Activated naive CD4-positive, alpha-beta T cell treated with anti-CD3 and anti-CD28 coated beads for 36 hours (primary cell): Measurements from ENCODE around the gene SMCO1. TPM values are rescaled to one million over a fixed set of nuclear protein-coding genes. Genes with fewer than 3 reads are reported as not detected.
"Not testable (repeated sequence)": the region's sequence is repeated elsewhere in the genome, so short reads cannot be mapped to it uniquely, and the experiment has no call there.

Experiments
- CTCF ChIA-PET: fragments of 350-600 bp; sonication (Branson Sonifier 250); formaldehyde crosslinking; loops from one replicate; lab custom pipeline; 2021; ENCODE audit warnings: antibody characterized with exemption; lab: Charles Lee
- DNase-seq: peaks from one replicate; pipeline ENCODE4 v3.0.0-alpha.2; 2020
- H3K27ac Mint-ChIP-seq: one replicate; pipeline ENCODE4 v1.8.0; 2021; ENCODE audit warnings: mild to moderate bottlenecking, mixed read lengths
- H3K27me3 Mint-ChIP-seq: one replicate; pipeline ENCODE4 v1.8.0; 2021; ENCODE audit warnings: low read depth, mixed read lengths
- H3K36me3 Mint-ChIP-seq: one replicate; pipeline ENCODE4 v1.8.0; 2021; ENCODE audit warnings: low read depth, mixed read lengths
- H3K4me1 Mint-ChIP-seq: one replicate; pipeline ENCODE4 v1.8.0; 2021; ENCODE audit warnings: low read depth, mixed read lengths
- H3K4me3 Mint-ChIP-seq: one replicate; pipeline ENCODE4 v1.8.0; 2021; ENCODE audit warnings: mild to moderate bottlenecking, moderate library complexity, mixed read lengths
- H3K9me3 Mint-ChIP-seq: one replicate; pipeline ENCODE4 v1.8.0; 2021; ENCODE audit warnings: mixed read lengths
- intact Hi-C: fragments of 100-400 bp; cut with micrococcal nuclease; formaldehyde crosslinking; loops from one replicate; pipeline ENCODE4 v1.15.1; 2023
- total RNA-seq, 2 experiments: library from RNA; stranded (reverse); gene quantifications; one replicate each; pipeline ENCODE4 v1.2.3, GENCODE V29; 2021

SMCO1 gene
- total RNA-seq, 2 experiments from 2014 or later: not detected

GRCh38 chr3:196519718-196520082 is 4.6 kb upstream of the SMCO1 start:
- no peak overlapping the region for H3K4me3 Mint-ChIP-seq
- H3K27ac Mint-ChIP-seq: no peak overlapping the region
- DNase-seq: peak; percentile 51
- no peaks in the 10 kb centered on the region for H3K4me1 Mint-ChIP-seq
- intact Hi-C loops: loop anchor here (1.0 to 5.0 kb wide), 4 partner anchors 33 to 447 kb away; no protein-coding TSS in a partner anchor
- H3K9me3 Mint-ChIP-seq: peaks cover 41% of the 10 kb centered on the region
- CTCF ChIA-PET: interaction anchor here (0.6 to 2.7 kb wide), 3 partner anchors 238 to 616 kb away, joined by 3 to 14 read pairs (median 4); no protein-coding TSS in a partner anchor
- H3K36me3 Mint-ChIP-seq: peaks cover 15% of the 10 kb centered on the region
- H3K27me3 Mint-ChIP-seq: no peaks in the 10 kb centered on the region

GRCh38 chr3:196518966-196519717 is 4.0 kb upstream of the SMCO1 start:
- Mint-ChIP-seq H3K4me3 (no peak overlapping the region), H3K9me3 (peaks cover 41% of the 10 kb centered on the region), H3K27me3 (no peaks in the 10 kb centered on the region), H3K27ac (no peak overlapping the region), H3K36me3 (peaks cover 15% of the 10 kb centered on the region), H3K4me1 (no peaks in the 10 kb centered on the region)
- CTCF ChIA-PET: interaction anchor here (0.6 to 2.7 kb wide), 8 partner anchors 11 to 616 kb away, joined by 3 to 14 read pairs (median 4); no protein-coding TSS in a partner anchor
- peak; percentile 81 for DNase-seq
- intact Hi-C loops: loop anchor here (1.0 to 5.0 kb wide), 4 partner anchors 33 to 447 kb away; no protein-coding TSS in a partner anchor

GRCh38 chr3:196517919-196518318 is 2.8 kb upstream of the SMCO1 start:
- Mint-ChIP-seq H3K4me1 (no peaks in the 10 kb centered on the region), H3K27me3 (no peaks in the 10 kb centered on the region), H3K9me3 (peaks cover 41% of the 10 kb centered on the region), H3K36me3 (peaks cover 15% of the 10 kb centered on the region), H3K4me3 (no peak overlapping the region), H3K27ac (no peak overlapping the region)
- CTCF ChIA-PET: interaction anchor here (0.6 to 2.7 kb wide), 5 partner anchors 13 to 763 kb away, joined by 3 to 14 read pairs (median 3); no protein-coding TSS in a partner anchor
- intact Hi-C loops: loop anchor here (5.0 kb wide), 2 partner anchors 311 to 446 kb away; no protein-coding TSS in a partner anchor
- no peak for DNase-seq

- intact Hi-C loops: loop anchor here (5.0 kb wide), 2 partner anchors 310 to 445 kb away; no protein-coding TSS in a partner anchor
- Mint-ChIP-seq H3K36me3 (peaks cover 15% of the 10 kb centered on the region), H3K9me3 (peaks cover 41% of the 10 kb centered on the region), H3K27ac (no peak overlapping the region), H3K27me3 (no peaks in the 10 kb centered on the region), H3K4me1 (no peaks in the 10 kb centered on the region), H3K4me3 (no peak overlapping the region)
- DNase-seq: no peak
- CTCF ChIA-PET: interaction anchor here (0.6 to 2.7 kb wide), 5 partner anchors 11 to 764 kb away, joined by 3 to 14 read pairs (median 3); no protein-coding TSS in a partner anchor
These were observed 2.1 kb upstream of the SMCO1 start for GRCh38 chr3:196517162-196517800.

GRCh38 chr3:196514350-196514716 is 813 bp downstream of the SMCO1 start:
- Mint-ChIP-seq H3K4me3 (no peak overlapping the region), H3K4me1 (no peaks in the 10 kb centered on the region), H3K27me3 (no peaks in the 10 kb centered on the region), H3K9me3 (peaks cover 15% of the 10 kb centered on the region), H3K27ac (no peak overlapping the region), H3K36me3 (peaks cover 3% of the 10 kb centered on the region)
- CTCF ChIA-PET: interaction anchor here (3.0 kb wide), 1 partner anchor 8 kb away, joined by 22 read pairs; no protein-coding TSS in a partner anchor
- DNase-seq: no peak
- intact Hi-C loops: no loop called here

- no peaks in the 10 kb centered on the region for H3K27me3 Mint-ChIP-seq
- no peak overlapping the region for H3K27ac Mint-ChIP-seq
- DNase-seq: no peak
- intact Hi-C loops: no loop called here
- no peak overlapping the region for H3K4me3 Mint-ChIP-seq
- peaks cover 9% of the 10 kb centered on the region for H3K9me3 Mint-ChIP-seq
- H3K4me1 Mint-ChIP-seq: no peaks in the 10 kb centered on the region
- CTCF ChIA-PET: interaction anchor here (0.7 to 3.0 kb wide), 4 partner anchors 8 to 40 kb away, joined by 4 to 22 read pairs (median 5); no protein-coding TSS in a partner anchor
- H3K36me3 Mint-ChIP-seq: no peaks in the 10 kb centered on the region
These were observed 1.3 kb downstream of the SMCO1 start for GRCh38 chr3:196513697-196514349.

GRCh38 chr3:196511646-196512425 is 3.3 kb downstream of the SMCO1 start:
- intact Hi-C loops, DNase-seq, H3K27ac Mint-ChIP-seq, H3K4me3 Mint-ChIP-seq, H3K9me3 Mint-ChIP-seq, H3K36me3 Mint-ChIP-seq, H3K27me3 Mint-ChIP-seq, H3K4me1 Mint-ChIP-seq: not testable (repeated sequence)
- CTCF ChIA-PET: interaction anchor here (0.6 to 3.0 kb wide), 3 partner anchors 10 to 143 kb away, joined by 3 to 22 read pairs (median 3); no protein-coding TSS in a partner anchor

GRCh38 chr3:196511108-196511507 is 4.0 kb downstream of the SMCO1 start:
- H3K9me3 Mint-ChIP-seq, H3K4me1 Mint-ChIP-seq, H3K36me3 Mint-ChIP-seq, DNase-seq, H3K4me3 Mint-ChIP-seq, CTCF ChIA-PET, H3K27ac Mint-ChIP-seq, H3K27me3 Mint-ChIP-seq, intact Hi-C loops: not testable (repeated sequence)

GRCh38 chr3:196506687-196507086 is 8.5 kb downstream of the SMCO1 start:
- CTCF ChIA-PET: interaction anchor here (6.2 kb wide), 1 partner anchor 17 kb away, joined by 37 read pairs; no protein-coding TSS in a partner anchor
- intact Hi-C loops: loop anchor here (10.0 kb wide), 1 partner anchor 1062 kb away; the partner anchor contains the start of gene ACAP2
- Mint-ChIP-seq H3K4me3 (no peak overlapping the region), H3K27ac (no peak overlapping the region), H3K4me1 (peaks cover 3% of the 10 kb centered on the region), H3K36me3 (peaks cover 5% of the 10 kb centered on the region), H3K27me3 (no peaks in the 10 kb centered on the region), H3K9me3 (peaks cover 8% of the 10 kb centered on the region)
- no peak for DNase-seq

- H3K4me3 Mint-ChIP-seq: peak overlapping the region; percentile 88
These were observed 10.6 kb downstream of the SMCO1 start for GRCh38 chr3:196504556-196504955.

GRCh38 chr3:196504077-196504398 is 11.1 kb downstream of the SMCO1 start:
- CTCF ChIA-PET: interaction anchor here (6.2 kb wide), 1 partner anchor 20 kb away, joined by 37 read pairs; no protein-coding TSS in a partner anchor
- Mint-ChIP-seq H3K4me1 (peaks cover 25% of the 10 kb centered on the region), H3K4me3 (peak overlapping the region; percentile 88), H3K27ac (peak overlapping the region; percentile 93), H3K36me3 (peaks cover 25% of the 10 kb centered on the region)
- H3K9me3 Mint-ChIP-seq, DNase-seq, H3K27me3 Mint-ChIP-seq: not testable (repeated sequence)
- intact Hi-C loops: loop anchor here (5.0 to 10.0 kb wide), 2 partner anchors 952 to 1059 kb away; partner anchors contain the start of gene ACAP2

More at GRCh38 chr3:196504556-196504955, 10.6 kb downstream of the SMCO1 start:
- intact Hi-C loops: loop anchor here (5.0 to 10.0 kb wide), 2 partner anchors 952 to 1060 kb away; partner anchors contain the start of gene ACAP2
- CTCF ChIA-PET: interaction anchor here (6.2 kb wide), 1 partner anchor 19 kb away, joined by 37 read pairs; no protein-coding TSS in a partner anchor
- Mint-ChIP-seq H3K36me3 (peaks cover 20% of the 10 kb centered on the region), H3K4me1 (peaks cover 19% of the 10 kb centered on the region), H3K27ac (no peak overlapping the region), H3K9me3 (peaks cover 8% of the 10 kb centered on the region), H3K27me3 (no peaks in the 10 kb centered on the region)
- DNase-seq: no peak
